ENCODE results near the gene KIRREL3. TPM values are rescaled to one million over a fixed set of nuclear protein-coding genes. Genes with fewer than 3 reads are reported as not detected.
A peak's percentile ranks its signal among the peaks of the same experiment; 100 is the strongest.

KIRREL3 gene
- total RNA-seq, 1 donor from 2014 or later, result 0.92 TPM

DNA sequence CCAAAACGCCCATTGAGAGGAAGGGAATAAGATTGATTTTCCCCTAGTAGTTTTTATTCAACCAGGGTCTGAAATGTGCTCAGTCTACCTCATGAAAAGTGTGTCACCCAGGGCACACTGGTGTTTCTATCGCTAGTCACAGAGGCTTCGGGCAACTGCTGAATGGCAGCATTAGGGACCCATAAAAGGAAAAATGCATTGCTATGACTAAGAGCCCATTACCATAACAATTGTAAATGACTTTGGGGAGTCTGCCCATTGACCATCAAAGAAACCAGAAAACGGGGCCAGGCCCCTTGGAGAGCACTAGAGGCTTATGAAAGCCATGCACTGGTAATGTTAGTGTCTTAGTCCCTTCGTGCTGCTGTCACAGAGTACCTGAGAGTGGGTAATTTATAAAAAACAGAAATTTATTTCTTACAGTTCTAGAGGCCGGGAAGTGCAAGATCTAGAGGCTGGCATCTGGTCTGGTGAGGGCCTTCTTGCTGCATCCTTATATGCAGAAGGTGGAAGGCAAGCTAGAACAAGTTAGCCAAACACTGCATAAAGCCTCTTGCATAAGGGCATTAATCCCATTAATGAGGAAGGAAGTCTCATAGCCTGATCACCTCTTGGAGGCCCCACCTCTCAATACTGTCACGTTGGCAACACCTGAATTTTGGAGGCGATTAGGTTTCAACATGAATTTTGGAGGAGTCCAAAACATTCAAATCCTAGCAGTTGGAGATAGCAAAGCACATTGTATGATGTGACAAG is 338.4 kb downstream of the KIRREL3 start:
- no peak for DNase-seq

DNA sequence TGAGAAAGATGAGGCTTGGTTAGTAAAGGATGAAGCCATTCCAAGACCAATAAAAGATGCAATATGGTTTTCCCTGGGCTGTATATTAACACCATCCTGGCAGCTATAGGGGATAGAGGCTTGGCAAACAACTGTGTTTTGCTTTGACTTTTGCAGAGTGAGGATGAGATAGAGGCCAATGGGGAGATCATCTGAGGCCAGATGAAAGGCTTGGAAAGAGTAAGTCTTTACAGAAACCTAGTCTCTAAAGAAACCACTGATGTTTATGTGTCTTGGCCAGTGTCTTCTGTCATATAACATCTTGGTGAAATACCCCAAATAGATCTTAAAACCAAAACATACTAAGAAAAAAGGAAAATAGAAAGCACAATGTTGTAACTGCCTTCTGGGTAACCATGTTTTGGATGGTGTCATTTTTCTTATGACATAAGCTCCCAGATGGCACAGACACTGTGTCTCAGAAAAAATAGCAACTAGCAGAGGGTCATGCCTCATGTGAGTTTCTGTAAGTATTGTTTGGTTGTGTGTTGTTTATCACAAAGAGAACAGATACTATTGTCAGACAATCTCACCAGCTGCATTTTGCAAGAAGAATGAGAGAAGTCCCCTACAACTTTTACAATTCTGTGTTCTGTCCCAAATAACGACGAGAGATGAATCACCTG is 339.7 kb downstream of the KIRREL3 start:
- DNase-seq, result peak; percentile 64

- DNase-seq, result peak; percentile 56
These were observed 340.2 kb downstream of the KIRREL3 start for GRCh38 chr11:126660321-126660720.

- no peak for DNase-seq
These were observed 342.1 kb downstream of the KIRREL3 start for GRCh38 chr11:126658306-126659056.

- DNase-seq, result peak; percentile 16
These were observed 344.8 kb downstream of the KIRREL3 start for GRCh38 chr11:126655807-126656128.

GRCh38 chr11:126654886-126655806 is 345.4 kb downstream of the KIRREL3 start:
- DNase-seq, result no peak

- DNase-seq, result no peak
These were observed 347.5 kb downstream of the KIRREL3 start for GRCh38 chr11:126653040-126653439.

GRCh38 chr11:126647735-126648134 is 352.8 kb downstream of the KIRREL3 start:
- peak; percentile 36 for DNase-seq

DNA sequence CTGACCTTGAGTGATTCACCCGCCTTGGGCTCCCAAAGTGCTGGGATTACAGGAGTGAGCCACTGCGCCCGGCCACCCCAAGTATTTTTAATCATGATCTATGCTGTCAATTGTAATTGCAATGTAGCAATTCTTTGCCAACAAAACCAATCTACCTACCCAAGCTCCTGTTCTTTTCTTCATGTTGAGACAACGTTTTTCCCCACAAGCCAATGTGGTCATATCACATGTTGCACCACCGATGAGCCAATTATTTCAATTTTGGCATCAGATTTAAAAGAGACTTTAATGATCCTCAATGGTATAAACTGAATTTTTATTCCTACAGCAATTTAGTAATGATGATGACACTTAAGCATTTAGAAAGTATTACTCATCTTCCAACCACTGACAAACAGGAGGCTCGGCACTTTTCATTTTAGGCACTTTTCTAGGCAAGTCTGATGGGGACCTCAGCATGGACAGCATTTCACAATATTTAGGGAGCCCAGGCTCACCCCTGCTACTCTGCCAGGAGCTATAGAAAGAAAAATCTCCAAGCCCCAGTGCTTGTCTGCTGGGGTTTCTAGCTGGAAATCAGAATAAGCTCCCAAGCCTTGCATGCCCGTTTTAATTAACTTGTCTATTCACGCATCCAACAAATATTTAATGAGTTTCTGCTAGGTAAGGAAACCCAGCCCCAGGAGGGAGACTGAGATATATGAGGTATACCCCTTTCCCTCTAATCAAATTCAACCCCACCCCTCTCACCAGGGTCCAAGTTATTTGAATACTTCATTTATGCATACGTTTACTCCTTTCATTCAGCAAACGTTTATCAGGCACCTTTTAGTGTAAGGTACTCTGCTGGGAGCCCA is 353.6 kb downstream of the KIRREL3 start:
- DNase-seq, result no peak

- no peak for DNase-seq
These were observed 355.4 kb downstream of the KIRREL3 start for GRCh38 chr11:126645186-126645585.

DNA sequence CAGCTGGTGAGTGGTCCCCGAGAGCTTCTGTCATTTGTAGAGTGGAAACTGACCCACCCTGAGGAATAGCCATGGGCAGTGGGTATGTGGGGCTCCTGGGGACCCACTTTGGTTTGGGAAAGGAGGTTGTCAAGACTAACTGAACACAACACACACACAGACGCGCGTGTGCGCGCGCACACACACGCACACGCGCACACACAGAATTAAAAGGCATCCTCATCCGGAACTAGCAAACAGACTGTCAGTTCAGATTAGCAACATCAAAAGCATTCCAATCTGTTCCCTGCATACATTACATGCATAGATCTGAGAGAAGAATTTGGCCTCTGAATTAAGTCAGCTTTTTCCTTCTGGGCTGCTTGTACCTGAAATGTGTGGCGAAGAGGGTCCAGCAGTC is 360.4 kb downstream of the KIRREL3 start:
- DNase-seq, result no peak

DNA sequence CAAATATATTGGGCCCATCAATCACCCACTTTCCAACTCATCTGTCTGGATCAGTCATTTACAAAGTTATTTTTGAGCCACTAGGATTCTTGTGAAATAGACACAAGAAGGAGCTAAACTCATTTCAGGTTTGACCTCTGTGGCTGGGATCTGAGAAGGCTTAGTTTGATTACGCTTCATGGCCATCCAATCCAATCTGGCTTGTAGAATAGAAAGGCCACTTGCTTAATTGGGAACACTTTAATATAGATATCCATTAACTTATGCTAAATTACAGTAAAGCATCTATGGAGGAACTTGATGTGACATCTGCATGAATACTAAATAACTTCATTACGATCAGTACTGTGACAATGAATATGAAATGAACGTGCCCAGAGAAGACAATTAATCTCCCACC is 360.9 kb downstream of the KIRREL3 start:
- DNase-seq, result no peak

DNA sequence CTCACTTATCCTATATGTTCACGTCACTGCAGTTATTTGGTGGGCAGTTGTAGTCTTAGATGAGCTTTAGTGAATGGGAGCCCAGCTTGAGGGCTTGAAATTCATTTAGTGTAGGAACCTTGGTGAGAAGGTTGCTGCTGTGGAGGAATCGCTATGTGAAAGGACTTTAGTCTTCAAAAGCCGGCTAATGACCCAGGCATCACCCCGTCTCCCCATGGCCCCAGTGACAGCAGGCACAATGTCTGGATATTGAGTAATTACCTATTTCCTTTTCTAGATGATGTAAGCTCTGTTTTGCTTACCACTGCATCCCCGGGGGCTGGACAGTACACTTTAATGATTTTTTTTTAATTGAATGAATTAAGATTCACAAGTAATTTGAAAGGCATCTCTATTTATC is 361.9 kb downstream of the KIRREL3 start:
- no peak for DNase-seq

- no peak for DNase-seq
These were observed 362.8 kb downstream of the KIRREL3 start for GRCh38 chr11:126637795-126638175.

DNA sequence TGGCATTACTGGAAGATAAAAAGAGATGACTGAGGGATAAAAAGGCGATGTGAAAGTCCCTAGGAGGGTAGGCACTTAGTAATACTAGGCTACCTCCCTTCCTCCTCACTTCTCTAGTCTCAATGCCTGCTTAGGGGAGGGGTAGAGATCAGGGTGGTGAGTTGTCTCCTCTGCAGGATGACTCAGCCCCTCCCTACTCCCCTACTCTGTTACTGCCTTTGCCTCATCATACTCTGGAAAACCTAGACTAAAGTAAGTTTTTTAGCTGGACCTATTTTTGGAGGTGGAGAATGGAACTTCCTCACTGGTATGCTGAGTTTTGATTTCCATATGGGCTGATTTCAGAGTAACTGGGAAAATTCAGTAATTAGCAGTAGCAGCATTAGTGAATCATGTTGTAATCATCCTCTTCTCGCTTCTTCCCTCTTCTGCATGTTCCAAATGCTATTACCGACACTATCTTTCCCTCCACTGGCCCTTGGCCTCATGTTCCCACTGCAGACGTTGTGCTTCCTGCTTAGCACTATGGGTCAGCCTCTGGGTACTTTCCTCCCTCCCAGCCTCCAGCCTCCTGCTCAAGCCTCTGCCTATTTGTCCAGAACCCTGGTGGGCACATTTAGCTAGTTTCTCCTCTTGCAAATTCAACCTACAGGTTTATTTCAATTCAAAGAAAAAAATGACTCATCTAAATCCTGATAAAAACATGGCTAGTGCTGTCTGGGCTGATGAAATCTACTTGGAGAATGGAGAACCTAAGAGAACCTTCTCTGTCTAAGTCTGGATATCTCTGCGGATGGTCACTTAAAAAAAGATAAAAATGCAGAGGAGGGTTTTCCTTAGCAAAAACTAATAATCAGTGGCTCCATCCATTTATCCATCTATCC is 363.4 kb downstream of the KIRREL3 start:
- no peak for DNase-seq

GRCh38 chr11:126635511-126635910 is 365.1 kb downstream of the KIRREL3 start:
- DNase-seq, result no peak

DNA sequence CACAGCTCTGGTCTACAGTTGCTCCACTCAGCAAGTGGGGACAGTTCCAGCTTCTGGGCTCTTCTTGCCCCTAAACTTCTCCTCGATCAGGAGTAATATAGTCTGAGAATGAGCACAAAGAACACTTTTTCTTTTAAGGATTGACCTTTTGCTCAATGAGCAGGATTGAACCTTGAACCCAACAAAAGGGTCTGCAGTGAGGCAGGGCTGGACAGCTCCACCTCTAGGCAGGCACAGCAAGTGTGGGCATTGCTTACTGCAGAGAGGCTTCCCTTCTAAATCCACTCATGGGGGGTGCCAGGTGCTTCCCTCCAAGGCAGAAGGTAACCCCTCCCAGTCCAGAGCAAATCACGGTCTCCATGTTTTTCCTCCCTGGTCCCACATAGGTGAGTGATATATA is 365.6 kb downstream of the KIRREL3 start:
- no peak for DNase-seq

GRCh38 chr11:126633330-126633729 is 367.2 kb downstream of the KIRREL3 start:
- no peak for DNase-seq

- DNase-seq, result no peak
These were observed 369.4 kb downstream of the KIRREL3 start for GRCh38 chr11:126630893-126631798.
